Fibroblast of lung (primary cell): Measurements from ENCODE around the gene SIVA1.

Experiments
- CTCF ChIP-seq, 2 donors: IDR thresholded peaks in 1 of 2; conservative IDR thresholded peaks in 1 of 2; 1 replicate in 1 of 2; 2 replicates in 1 of 2; pipeline ENCODE4 v1.5.1; 2011 to 2012; ENCODE audit warnings: low read length in 2 of 2, control low read depth in 1 of 2, inconsistent platforms in 1 of 2, low read depth in 1 of 2, mild to moderate bottlenecking in 1 of 2
- EZH2 ChIP-seq: IDR thresholded peaks from 2 replicates; pipeline ENCODE4 v1.5.1; 2012; ENCODE audit warnings: low read length, control low read depth, mild to moderate bottlenecking; ENCODE audit errors: missing control alignments

DNA sequence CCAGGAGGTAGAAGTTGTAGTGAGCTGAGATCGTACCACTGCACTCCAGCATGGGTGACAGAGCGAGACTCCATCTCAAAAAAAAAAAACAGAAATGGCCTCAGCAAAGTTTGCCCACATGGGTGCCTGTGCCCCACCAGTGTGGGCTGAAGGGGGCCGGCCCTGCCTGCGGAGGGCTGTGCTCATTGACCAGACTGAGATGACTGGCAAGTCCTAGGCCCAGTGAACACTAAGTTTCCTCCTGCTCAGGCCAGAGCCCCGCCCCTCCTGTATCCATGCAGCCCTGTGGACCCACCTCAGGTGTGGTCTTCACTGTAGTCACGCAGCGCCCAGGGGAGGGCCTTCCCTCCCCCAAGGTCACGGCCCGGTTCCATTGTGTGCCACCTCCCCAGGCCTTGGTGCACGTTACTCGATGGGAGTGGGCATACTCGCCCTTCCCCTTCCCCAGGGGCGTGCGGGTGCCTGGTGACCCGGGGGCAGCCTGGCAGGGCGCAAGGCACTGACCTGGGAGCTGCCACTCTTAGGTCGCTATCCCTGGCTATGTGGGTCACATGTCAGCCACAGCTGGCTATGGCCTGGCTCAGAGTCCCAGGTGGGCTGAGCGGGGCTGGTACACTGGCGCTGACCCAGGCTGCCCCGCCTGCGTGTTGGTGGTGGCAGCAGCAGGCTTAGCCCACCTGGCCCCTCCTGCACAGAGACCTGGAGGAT, 47.5 kb upstream of the SIVA1 start:
- TF ChIP-seq EZH2 (no peak), CTCF (conservative IDR thresholded peaks at IDR 0.05 in 1 of 2, IDR thresholded peaks at IDR 0.05 in 1 of 2; ENCODE audit: low read depth in 1 of 2, low read length in 2 of 2) (no peak)
